VCaP (cell line): ENCODE measurements around the gene ARHGEF28.

Experiments
- H3K27ac ChIP-seq: fragments of 450-650 bp; 2 replicates; pipeline ENCODE4 v1.5.1; 2017
- TF ChIP-seq, protein P1 (sequence below): fragments of 450-650 bp; conservative IDR thresholded peaks from 2 replicates; pipeline ENCODE4 v1.5.1; 2017; ENCODE audit warnings: mild to moderate bottlenecking, moderate library complexity

ARHGEF28 gene

DNA sequence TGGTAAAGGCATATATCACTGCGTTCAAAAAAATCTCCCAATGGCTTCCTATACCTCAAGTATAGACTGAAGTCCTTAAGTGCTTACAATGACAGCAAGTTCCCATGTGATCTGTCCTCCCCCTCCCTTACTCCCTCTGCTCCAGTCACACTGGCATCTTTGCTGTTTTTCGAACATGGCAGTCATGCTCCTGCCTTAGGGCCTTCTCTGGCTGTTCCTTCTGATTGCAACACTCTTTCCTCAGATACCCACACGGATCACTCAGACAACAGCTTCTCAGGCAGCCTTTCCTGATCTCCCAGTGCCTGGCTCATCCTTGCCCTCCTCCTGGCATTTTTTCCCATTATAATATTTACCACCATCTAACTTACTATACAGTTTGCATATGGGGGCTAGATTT is 232.8 kb downstream of the ARHGEF28 start:
- TF ChIP-seq, protein P1, sequence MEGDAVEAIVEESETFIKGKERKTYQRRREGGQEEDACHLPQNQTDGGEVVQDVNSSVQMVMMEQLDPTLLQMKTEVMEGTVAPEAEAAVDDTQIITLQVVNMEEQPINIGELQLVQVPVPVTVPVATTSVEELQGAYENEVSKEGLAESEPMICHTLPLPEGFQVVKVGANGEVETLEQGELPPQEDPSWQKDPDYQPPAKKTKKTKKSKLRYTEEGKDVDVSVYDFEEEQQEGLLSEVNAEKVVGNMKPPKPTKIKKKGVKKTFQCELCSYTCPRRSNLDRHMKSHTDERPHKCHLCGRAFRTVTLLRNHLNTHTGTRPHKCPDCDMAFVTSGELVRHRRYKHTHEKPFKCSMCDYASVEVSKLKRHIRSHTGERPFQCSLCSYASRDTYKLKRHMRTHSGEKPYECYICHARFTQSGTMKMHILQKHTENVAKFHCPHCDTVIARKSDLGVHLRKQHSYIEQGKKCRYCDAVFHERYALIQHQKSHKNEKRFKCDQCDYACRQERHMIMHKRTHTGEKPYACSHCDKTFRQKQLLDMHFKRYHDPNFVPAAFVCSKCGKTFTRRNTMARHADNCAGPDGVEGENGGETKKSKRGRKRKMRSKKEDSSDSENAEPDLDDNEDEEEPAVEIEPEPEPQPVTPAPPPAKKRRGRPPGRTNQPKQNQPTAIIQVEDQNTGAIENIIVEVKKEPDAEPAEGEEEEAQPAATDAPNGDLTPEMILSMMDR = no peak
- no peak overlapping the region for H3K27ac ChIP-seq

DNA sequence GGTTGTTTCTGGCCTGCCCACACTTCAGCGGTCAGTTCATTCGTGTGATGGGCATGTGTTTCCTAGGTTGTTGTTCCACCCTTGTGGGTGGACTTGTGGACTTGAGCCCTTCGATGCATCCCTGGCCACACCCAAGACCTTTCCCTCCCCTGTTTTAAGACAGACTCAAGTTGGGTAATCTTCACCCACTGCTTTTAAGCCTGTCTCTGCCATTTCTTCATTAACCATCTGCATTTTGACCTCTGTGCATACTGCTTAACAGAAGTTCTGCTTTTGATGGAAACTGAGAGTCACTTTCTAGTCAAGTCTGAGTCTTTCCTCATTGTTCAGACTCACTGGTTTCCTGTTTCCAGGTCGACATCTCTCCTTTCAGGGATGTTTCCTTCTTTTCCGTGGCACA is 233.7 kb downstream of the ARHGEF28 start:
- TF ChIP-seq, protein P1 = no peak
- H3K27ac ChIP-seq = no peak overlapping the region

DNA sequence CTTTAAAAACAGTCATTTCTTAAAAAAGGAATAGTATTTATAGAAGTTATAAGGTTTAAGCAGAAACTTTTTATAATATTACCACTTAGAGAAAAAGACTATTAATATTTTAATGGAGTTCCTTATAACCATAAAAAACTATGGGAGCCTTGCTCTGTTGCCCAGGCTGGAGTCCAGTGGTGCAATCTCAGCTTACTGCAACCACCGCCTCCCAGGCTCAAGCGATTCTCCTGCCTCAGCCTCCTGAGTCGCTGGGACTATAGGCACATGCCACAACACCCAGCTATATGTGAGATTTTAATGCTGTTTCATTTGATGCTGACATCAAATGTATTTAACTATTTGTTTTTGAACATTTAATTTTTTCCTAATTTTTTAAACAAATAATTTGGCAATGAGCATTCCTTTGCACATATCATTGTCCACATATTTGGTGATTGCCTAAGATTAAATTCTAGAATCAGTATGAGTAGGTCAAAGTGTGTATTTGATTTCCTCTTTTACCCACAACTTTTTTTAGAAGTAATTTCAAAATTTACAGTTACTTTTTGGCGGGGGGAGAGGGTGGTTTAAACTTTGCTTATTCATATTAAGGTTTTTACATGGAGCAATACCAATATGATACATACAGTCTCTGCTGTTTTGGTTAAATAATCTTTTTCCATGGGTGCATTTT is 235.5 kb downstream of the ARHGEF28 start:
- H3K27ac ChIP-seq = peak overlapping the region; percentile 64
- TF ChIP-seq, protein P1 = no peak

DNA sequence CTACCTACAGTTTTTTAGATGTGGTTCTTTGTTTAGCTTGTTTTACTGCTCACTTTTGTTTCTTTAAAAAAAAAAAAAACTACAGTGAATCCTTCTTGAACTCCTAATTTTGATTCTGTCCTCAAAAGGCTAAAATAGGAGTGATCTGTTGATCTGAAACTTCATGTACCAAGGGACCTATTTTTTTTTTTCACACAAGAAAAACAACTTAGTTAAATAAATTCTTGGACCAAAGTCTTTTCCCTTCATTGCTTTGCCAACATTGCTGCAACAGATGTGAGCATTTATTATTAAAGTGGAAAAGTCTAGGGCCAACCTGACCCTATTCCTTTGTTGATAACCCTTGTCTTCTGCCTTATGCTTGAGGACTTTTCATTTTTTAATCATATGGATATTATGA is 236.8 kb downstream of the ARHGEF28 start:
- H3K27ac ChIP-seq = peak overlapping the region; percentile 64
- TF ChIP-seq, protein P1 = no peak

DNA sequence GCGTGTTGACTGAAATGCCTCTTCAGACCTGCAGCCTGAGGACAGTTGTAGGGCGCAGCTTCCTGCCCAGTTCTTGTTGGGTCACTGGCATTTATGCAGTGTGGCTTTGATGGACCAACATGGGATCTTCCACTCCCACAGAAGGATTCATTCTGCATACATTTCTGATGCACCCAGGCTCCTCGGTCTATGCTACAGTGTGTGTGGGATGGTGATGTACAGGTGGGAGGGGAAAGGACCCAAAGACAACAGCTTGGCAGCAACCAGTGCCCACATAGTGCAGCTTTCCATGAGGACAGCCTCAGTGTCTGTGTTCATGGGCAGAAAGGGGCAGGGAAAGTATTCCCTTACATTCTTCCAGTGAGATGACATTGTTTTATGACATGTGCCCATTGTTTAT is 237.9 kb downstream of the ARHGEF28 start:
- H3K27ac ChIP-seq = peak overlapping the region; percentile 64
- TF ChIP-seq, protein P1 = no peak

DNA sequence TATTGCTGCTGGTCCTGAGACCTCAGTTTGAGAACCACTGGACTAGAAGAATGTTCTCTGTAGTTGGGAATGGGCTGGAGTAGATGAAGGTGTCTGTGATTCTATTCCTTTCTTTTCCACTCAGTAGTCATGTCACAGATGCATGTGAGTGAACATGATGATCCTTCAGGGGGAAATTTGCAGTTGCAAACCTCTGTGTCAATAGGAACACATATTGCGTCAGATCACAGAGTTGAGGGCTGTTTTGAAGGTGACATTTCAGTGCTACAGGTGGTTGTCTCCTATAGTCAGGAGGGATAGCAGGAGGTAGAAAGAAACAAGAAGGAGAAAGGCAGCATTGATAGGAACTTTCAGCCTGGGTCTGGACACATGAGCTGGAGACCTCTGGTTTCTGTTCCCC is 239.3 kb downstream of the ARHGEF28 start:
- no peak overlapping the region for H3K27ac ChIP-seq
- TF ChIP-seq, protein P1 = no peak

DNA sequence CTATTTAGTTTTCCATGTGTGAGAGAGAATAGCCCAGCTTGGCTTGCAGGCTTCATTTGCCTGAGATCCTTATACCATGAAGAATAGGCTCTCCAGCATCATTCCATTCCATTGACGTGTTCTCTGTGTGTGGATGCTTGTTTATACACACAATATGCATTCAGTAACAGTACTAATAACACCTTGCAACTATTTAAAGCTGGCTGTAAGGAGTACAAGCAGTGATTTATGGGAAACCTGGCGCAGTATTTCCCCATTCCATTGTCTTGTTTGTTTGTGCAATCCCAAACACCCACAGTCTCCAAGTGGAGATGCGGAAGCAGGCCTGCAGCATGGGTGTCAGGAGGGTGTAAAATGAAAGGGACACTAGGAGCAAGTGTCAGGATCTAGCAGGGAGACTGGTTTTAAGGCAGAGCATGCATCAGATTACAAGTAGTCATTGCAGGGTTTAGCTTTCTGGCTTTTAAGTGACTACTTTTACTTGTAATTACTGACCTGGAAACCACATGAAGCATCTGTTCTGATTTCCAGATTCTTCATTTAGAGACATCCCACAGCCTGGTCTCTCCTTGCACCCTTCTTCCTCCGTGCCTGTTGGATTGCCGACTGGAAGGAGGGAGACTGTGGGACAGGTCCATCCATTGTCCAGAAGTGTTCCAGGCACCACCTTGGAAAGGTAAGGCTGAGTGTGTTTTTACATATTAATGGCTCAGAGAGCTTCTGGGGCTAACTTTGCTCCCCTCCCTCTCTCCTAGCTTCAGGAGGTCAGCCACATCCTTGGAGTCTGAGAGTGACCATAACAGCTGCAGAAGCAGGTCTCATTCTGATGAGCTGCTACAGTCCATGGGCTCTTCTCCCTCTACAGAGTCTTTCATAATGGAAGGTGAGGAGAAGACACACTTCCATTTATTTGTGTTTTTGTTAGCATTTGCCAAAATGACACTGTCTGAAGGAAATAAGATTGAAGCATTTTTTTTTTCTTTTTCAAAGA is 241.6 kb downstream of the ARHGEF28 start:
- TF ChIP-seq, protein P1 = no peak
- H3K27ac ChIP-seq = no peak overlapping the region
